GM12878 (cell line): ENCODE results near the gene PDGFD. TPM values are rescaled to one million over a fixed set of nuclear protein-coding genes. Genes with fewer than 3 reads are reported as not detected.

Experiments
- ATAC-seq: fragments of 200-7000 bp; cut with Tn5 transposase; 3 replicates; pipeline ENCODE4 v1.9.1; 2020; ENCODE audit warnings: mild to moderate bottlenecking, moderate library complexity
- BruUV-seq: library from RNA; stranded (reverse); fragments of 400-500 nt; replicated peaks from 2 replicates; lab custom pipeline; 2021; lab: Mats Ljungman, UMichigan
- CTCF ChIA-PET: fragments of 300-600 bp; sonication (Branson Sonifier 250); formaldehyde crosslinking; extraction: SDS; loops from one replicate; lab custom pipeline; 2021; ENCODE audit warnings: inconsistent platforms; lab: Yijun Ruan, JAX
- POLR2A ChIA-PET: fragments of 350-600 bp; formaldehyde crosslinking; extraction: SDS; loops from one replicate; lab custom pipeline; 2021; ENCODE audit warnings: inconsistent platforms; lab: Charles Lee
- RAD21 ChIA-PET: fragments of 300-600 bp; sonication (Branson Sonifier 250); formaldehyde crosslinking; loops from one replicate; lab custom pipeline; 2023; ENCODE audit warnings: antibody characterized with exemption; ENCODE audit not compliant: unreplicated experiment; lab: Charles Lee
- SMC1A ChIA-PET: fragments of 300-600 bp; sonication (Branson Sonifier 250); formaldehyde crosslinking; loops from one replicate; lab custom pipeline; 2023; ENCODE audit not compliant: unreplicated experiment, uncharacterized antibody; lab: Charles Lee
- DNase-seq: peaks from one replicate; pipeline ENCODE4 v3.0.0-alpha.2; 2011; ENCODE audit warnings: low read depth, low spot score
- FAIRE-seq: peaks from 3 replicates; lab custom pipeline; 2011; peaks lifted over from hg19 to GRCh38; lab: Jason Lieb, UNC
- H2AFZ ChIP-seq: 2 replicates; pipeline ENCODE4 v1.6.0; 2011; ENCODE audit warnings: low read depth, low read length, control low read depth; ENCODE audit not compliant: control insufficient read depth
- H3K27ac ChIP-seq: 2 replicates; pipeline ENCODE4 v1.5.1; 2011; ENCODE audit warnings: control low read depth; ENCODE audit not compliant: control insufficient read depth, insufficient read depth
- H3K27me3 ChIP-seq, 2 experiments: replicated peaks in 1 of 2; 2 replicates each; pipeline versions ENCODE4 v1.6.0 to v1.6.1; 2011; ENCODE audit warnings: low read length in 1 of 2; ENCODE audit not compliant: control insufficient read depth in 2 of 2, insufficient read depth in 2 of 2
- H3K36me3 ChIP-seq, 2 experiments: 2 replicates each; pipeline ENCODE4 v1.5.1; 2011; ENCODE audit warnings: low read length in 1 of 2; ENCODE audit not compliant: control insufficient read depth in 2 of 2, insufficient read depth in 2 of 2
- H3K4me1 ChIP-seq: 2 replicates; pipeline ENCODE4 v1.6.1; 2011; ENCODE audit warnings: mild to moderate bottlenecking, low read length, moderate library complexity, mixed read lengths; ENCODE audit not compliant: control insufficient read depth, insufficient read depth
- H3K4me2 ChIP-seq: 2 replicates; pipeline ENCODE4 v1.6.0; 2011; ENCODE audit warnings: control low read depth; ENCODE audit not compliant: control insufficient read depth, insufficient read depth
- H3K4me3 ChIP-seq: fragments of 200-600 bp; sonication (generic); 2 replicates; pipeline ENCODE4 v1.5.1; 2016
- H3K79me2 ChIP-seq: 2 replicates; pipeline ENCODE4 v1.6.0; 2011; ENCODE audit warnings: low read length; ENCODE audit not compliant: control insufficient read depth, insufficient read depth
- H3K9ac ChIP-seq: 2 replicates; pipeline ENCODE4 v1.8.0; 2011; ENCODE audit warnings: low read length, control low read depth, mixed read lengths; ENCODE audit not compliant: control insufficient read depth, insufficient read depth
- H3K9me3 ChIP-seq: replicated peaks from 3 replicates; pipeline ENCODE4 v1.5.1; 2011; ENCODE audit warnings: mild to moderate bottlenecking, low read length; ENCODE audit not compliant: control insufficient read depth, insufficient read depth
- H4K20me1 ChIP-seq: 2 replicates; pipeline ENCODE4 v1.6.0; 2011; ENCODE audit not compliant: control insufficient read depth, insufficient read depth
- BHLHE40 ChIP-seq, 2 experiments: fragments of 450-650 bp in 1 of 2; IDR thresholded peaks; 2 replicates each; pipeline ENCODE4 v1.6.1; 2011 to 2017; ENCODE audit warnings: low read depth in 2 of 2, borderline replicate concordance in 1 of 2, improper control_type of control experiment in 1 of 2, low read length in 1 of 2, mild to moderate bottlenecking in 1 of 2
- CUX1 ChIP-seq: IDR thresholded peaks from 2 replicates; pipeline ENCODE4 v1.6.1; 2012; ENCODE audit warnings: improper control_type of control experiment, low read depth, low read length; ENCODE audit not compliant: insufficient replicate concordance
- WGBS: methylation state at CpG from one replicate; pipeline ENCODE4 v1.1.6; 2016; ENCODE audit warnings: low lambda C conversion rate; ENCODE audit not compliant: insufficient replicate concordance, insufficient coverage; ENCODE audit errors: missing lambda C conversion rate; 5-methylcytosine and 5-hydroxymethylcytosine counted together
- in situ Hi-C: fragments of 300-500 bp; cut with MboI; formaldehyde crosslinking; loops from 9 replicates; pipeline ENCODE4 v1.14.3; 2018; ENCODE audit warnings: mixed read lengths
- intact Hi-C: fragments of 100-400 bp; cut with micrococcal nuclease; formaldehyde crosslinking; loops from one replicate; pipeline ENCODE4 v1.14.2; 2022; ENCODE audit not compliant: unreplicated experiment
- polyA plus RNA-seq, 11 experiments: library from polyadenylated mRNA; depleted of rRNA in 4 of 11; unstranded in 6 of 11; stranded (reverse) in 5 of 11; fragments of >200 nt; fragmentation: Nextera tagmentation in 4 of 11; fragmentation: Illumina TruSeq in 1 of 11; extraction: Ambion mirVana in 4 of 11; extraction: Trizol in 1 of 11; gene quantifications; 1 replicate in 1 of 11; 2 replicates in 10 of 11; pipeline versions ENCODE4 v1.2.1 to v1.2.3, GENCODE V29; 2011 to 2016; ENCODE audit warnings: inconsistent platforms in 2 of 11, missing spikeins in 2 of 11, low read depth in 1 of 11
- total RNA-seq, 4 experiments: library from RNA; depleted of rRNA in 3 of 4; stranded (reverse); fragments of >200 nt in 3 of 4; fragmentation: Illumina TruSeq in 1 of 4; extraction: Trizol in 1 of 4; gene quantifications; 2 replicates each; pipeline versions ENCODE4 v1.2.1 to v1.2.3, GENCODE V29; 2013 to 2021

Gene PDGFD
- total and polyA plus RNA-seq, 10 of the 15 experiments (the other 5 are each of a cell fraction or from before 2014, with no cell fraction given): 0.05 to 0.13 TPM; not detected in 8

- Histone ChIP-seq H3K27me3 (no peaks in the 10 kb centered on the region), H2AFZ (no peak overlapping the region), H3K4me3 (no peak overlapping the region; the same call in 1 of the 2 replicates), H3K4me2 (no peak overlapping the region), H3K36me3 (no peaks in the 10 kb centered on the region), H3K9me3 (no peaks in the 10 kb centered on the region), H3K79me2 (no peaks in the 10 kb centered on the region), H3K4me1 (no peaks in the 10 kb centered on the region), H3K27ac (no peak overlapping the region), H3K9ac (no peak overlapping the region), H4K20me1 (no peaks in the 10 kb centered on the region)
- RAD21 ChIA-PET: no interaction called here
- no peak for DNase-seq
- intact Hi-C loops: no loop called here
- TF ChIP-seq CUX1: no peak
- no peak for TF ChIP-seq BHLHE40 (IDR thresholded peaks at IDR 0.05; ENCODE audit: borderline replicate concordance in 1 of 2, low read depth in 2 of 2, low read length in 1 of 2)
- POLR2A ChIA-PET: no interaction called here
- CTCF ChIA-PET: no interaction called here
- in situ Hi-C loops: no loop called here
- 13% methylated on average over 2 of the region's 2 CpGs for WGBS
- SMC1A ChIA-PET: interaction anchor here (3.1 kb wide), 1 partner anchor 11 kb away, joined by 11 read pairs; no protein-coding TSS in a partner anchor
- ATAC-seq: no peak
- FAIRE-seq: no peak
- no TSS peak for BruUV-seq
These were observed 71.2 kb downstream of the PDGFD start for GRCh38 chr11:104092744-104093143.
